Jurkat, Clone E6-1 (cell line): ENCODE results near the gene WASHC4. TPM values are rescaled to one million over a fixed set of nuclear protein-coding genes. Genes with fewer than 3 reads are reported as not detected.
A peak's percentile ranks its signal among the peaks of the same experiment; 100 is the strongest.

Experiments used
- DNase-seq: peaks from one replicate; pipeline ENCODE4 v3.0.0-alpha.2; 2011; ENCODE audit warnings: low read depth, low spot score
- H3K4me3 ChIP-seq: 2 replicates; pipeline ENCODE4 v1.5.1; 2011; ENCODE audit warnings: mild to moderate bottlenecking, low read length, control low read depth, moderate library complexity
- polyA plus RNA-seq: library from polyadenylated mRNA; unstranded; fragments of >200 nt; gene quantifications from one replicate; pipeline ENCODE4 v1.2.1, GENCODE V29; 2012; ENCODE audit warnings: missing spikeins; ENCODE audit not compliant: insufficient read length, insufficient read depth

WASHC4 gene, protein sequence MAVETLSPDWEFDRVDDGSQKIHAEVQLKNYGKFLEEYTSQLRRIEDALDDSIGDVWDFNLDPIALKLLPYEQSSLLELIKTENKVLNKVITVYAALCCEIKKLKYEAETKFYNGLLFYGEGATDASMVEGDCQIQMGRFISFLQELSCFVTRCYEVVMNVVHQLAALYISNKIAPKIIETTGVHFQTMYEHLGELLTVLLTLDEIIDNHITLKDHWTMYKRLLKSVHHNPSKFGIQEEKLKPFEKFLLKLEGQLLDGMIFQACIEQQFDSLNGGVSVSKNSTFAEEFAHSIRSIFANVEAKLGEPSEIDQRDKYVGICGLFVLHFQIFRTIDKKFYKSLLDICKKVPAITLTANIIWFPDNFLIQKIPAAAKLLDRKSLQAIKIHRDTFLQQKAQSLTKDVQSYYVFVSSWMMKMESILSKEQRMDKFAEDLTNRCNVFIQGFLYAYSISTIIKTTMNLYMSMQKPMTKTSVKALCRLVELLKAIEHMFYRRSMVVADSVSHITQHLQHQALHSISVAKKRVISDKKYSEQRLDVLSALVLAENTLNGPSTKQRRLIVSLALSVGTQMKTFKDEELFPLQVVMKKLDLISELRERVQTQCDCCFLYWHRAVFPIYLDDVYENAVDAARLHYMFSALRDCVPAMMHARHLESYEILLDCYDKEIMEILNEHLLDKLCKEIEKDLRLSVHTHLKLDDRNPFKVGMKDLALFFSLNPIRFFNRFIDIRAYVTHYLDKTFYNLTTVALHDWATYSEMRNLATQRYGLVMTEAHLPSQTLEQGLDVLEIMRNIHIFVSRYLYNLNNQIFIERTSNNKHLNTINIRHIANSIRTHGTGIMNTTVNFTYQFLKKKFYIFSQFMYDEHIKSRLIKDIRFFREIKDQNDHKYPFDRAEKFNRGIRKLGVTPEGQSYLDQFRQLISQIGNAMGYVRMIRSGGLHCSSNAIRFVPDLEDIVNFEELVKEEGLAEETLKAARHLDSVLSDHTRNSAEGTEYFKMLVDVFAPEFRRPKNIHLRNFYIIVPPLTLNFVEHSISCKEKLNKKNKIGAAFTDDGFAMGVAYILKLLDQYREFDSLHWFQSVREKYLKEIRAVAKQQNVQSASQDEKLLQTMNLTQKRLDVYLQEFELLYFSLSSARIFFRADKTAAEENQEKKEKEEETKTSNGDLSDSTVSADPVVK
- 21.5 TPM for polyA plus RNA-seq

DNA sequence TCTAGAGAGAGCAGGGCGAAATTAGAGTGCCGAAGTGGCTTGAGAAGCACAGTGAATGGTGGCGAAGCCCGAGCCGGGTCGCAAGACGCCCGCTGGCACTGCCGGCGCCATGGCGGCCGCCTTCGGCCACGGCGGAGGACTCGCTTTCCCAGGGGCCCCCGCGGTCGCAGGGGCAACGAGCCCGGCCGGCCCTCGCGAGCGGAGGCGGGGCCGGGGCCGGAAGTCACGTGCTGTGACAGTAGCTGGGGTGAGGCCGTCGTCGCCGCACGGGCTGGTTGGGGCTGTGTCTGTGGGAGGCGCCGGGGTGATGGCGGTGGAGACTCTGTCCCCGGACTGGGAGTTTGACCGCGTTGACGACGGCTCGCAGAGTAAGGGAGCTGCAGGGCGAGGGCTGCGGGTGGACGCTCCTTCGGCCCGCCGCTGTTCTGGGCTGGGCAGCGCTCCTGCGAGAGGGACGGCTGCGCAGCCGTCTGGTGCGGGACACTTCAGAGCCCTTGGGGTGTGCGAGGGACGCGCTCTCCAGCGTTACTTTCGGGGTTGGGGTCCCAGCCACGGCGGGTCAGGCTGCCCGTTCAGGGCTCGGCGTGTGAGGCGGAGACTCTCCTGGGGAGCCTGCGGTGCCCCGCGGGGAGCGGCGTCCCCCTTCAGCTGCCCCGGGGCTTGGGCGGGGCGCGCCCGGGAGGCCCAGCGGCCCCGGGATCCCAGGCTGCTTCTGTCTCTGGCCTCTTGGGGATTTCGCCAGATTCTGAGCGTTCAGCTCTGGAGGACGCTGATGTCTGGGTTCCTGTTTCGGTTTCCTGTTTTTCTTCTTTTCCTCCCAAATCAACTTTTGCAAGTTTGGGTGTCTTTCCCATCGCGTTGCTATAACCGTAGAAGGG lies at the start of gene WASHC4:
Gene WASHC4 (plus strand): TSS at position 238 of the 878 bp plus-strand sequence. CDS start 70 bp downstream, at position 308.
- peak within 1 kb of the TSS; percentile 87 for H3K4me3 ChIP-seq
- DNase-seq, result peak; percentile 75

DNA sequence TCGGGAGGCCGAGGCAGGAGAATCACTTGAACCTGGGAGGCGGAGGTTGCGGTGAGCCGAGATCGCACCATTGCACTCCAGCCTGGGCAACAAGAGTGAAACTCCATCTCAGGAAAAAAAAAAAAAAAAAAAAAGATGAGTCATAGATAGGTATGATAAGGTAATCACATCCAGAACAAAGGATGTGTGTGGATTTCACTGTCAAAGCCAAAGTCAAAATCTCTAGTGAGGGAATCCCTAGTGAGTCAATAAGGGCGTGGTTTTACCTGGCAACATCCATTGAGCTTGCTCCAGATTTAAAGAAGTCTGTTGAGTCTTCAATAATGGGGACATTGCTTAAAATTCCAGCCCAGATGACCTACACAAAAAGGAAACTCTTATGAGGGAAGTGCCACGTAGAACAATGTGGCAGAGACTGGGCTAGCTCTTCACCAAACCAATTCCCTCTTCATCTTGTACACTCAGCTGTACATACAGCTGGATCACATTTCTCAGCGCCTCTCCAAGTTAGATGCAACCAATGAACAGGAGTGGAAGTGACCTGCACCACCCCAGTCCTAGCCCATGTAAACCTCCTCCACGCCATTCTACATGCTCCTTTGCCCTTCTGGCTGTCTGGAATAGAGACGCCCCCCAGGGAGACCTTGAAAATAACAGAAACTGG lies 46.7 kb upstream of the WASHC4 start:
- no peak for DNase-seq
- no peak overlapping the region for H3K4me3 ChIP-seq

DNA sequence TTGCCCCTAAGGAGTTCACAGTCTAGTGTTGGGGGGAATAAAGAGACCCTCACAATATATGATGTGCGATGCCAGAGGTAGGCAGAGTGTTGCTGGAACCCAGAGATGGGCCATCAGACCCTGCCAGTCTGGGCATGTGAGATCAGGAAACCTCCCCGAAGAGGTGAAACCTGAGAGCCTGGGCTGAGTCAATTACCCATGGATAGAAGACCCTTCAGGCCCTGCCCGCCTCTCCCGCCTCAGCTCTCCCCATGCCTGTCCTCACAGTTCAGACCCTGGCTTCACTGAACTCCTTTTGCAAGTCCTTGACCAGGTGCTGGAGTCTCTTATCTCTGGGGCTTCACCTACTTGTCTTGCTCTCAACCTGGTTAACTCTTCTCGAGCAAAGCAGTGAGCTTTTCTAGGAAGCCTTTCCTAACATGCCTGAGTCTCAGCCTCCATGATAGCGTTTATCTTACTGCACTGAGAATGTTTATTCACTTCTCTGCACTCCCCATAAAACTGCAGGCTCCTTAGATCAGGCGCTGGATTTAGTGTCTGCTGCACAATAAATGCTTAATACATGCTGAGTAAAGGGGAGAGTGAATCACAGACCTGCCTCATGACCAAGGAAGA lies 42.9 kb upstream of the WASHC4 start:
- no peak for DNase-seq
- no peak overlapping the region for H3K4me3 ChIP-seq

DNA sequence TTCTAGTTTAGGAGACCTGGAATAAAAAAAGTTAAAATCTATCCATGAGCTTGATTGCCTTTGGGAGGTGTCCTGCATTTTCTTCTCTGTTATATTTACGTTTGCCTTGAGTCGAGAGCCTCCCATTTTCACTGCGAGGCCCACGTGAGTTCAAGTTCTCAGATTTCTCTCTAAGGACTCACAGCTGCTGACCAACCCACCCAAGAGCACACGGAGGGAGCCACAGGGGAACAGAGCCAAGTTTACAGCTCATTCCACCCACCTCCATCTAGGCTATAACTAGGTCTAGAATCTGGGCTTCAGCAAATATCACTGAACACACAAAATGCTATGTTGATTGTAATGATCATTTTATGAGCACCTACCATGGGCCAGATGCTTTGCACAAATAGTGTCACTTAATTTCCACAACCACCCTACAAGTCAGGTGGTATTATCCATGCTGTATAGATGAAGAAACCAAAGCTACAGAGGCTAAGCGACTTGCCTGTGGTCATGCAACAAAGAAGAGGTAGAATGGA lies 40.0 kb upstream of the WASHC4 start:
- no peak overlapping the region for H3K4me3 ChIP-seq
- no peak for DNase-seq

DNA sequence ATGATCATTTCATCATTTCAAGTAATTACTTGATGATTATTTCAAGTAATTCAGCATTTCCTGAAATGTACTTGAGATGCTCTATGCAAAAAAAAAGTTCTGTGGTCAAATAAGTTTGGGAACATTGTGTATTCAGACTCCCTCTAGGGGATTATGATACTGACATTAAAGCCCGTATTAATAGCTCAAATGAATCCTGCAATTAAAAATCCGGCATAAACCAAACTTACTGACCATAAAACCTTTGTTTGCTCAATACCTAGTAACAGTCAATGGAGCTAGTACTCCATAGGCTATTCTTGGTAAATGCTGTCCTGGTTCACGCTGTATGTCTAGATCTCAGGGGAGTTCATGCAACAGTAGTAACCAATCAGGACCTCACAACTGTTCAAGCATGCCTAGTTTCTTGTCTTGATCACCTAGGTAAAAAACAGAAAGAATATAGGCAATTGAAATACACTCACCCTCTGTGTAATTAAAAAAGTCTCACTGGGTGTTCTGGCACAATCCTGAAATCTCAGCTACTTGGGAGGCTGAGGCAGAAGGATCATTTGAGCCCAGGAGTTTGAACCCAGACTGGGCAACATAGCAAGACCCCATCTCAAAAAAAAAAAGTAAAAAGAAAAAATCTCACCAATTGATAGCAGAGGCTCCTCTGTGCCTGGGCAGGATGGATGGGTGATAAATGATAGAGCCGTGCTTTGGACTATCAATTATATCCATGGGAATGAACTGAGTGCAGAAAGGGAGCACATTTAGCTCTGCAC lies 37.4 kb upstream of the WASHC4 start:
- DNase-seq, result no peak
- H3K4me3 ChIP-seq, result no peak overlapping the region

DNA sequence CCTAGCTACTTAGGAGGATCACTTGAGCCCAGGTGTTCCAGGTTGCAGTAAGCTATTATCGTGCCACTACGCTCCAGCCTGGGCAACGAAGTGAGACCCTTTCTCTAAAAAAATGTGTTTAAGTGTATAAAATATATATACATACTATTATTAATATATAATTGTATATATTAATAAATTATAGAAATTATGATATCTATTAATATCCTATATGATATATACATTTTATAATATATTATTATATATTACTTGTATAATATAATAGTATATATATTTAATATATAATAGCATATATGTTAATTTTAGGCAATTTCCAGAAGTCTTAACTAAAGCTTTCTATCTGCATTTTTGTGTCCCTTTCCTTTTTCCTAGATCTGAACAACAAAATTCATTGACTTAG lies 35.5 kb upstream of the WASHC4 start:
- no peak for DNase-seq
- H3K4me3 ChIP-seq, result no peak overlapping the region

DNA sequence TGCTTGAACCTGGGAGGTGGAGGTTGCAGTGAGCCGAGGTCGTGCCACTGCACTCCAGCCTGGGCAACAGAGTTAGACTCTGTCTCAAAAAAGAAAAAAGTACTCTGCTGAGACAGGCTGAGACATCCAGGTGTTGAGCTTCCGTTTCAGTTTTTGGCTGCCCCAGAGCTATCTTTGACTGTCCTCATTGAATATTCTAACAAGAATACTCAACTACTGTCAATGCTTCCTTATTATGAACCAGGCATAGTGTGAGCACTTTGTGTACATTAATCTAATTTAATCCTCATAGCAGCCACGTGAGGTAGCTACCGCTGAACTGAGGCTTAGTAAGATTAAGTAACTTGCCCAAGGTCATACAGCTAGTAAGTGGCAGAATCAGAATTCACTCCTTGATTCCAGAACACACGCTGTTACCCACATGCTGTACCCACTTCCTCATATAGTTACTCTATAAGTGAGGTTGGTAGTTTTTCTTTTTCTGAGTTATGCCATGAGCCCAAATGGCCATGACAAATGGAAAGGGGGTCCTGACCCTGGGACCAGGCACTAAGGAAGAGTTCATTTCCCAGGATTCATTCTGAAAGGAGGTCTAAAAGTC lies 34.5 kb upstream of the WASHC4 start:
- H3K4me3 ChIP-seq, result no peak overlapping the region
- DNase-seq, result no peak

DNA sequence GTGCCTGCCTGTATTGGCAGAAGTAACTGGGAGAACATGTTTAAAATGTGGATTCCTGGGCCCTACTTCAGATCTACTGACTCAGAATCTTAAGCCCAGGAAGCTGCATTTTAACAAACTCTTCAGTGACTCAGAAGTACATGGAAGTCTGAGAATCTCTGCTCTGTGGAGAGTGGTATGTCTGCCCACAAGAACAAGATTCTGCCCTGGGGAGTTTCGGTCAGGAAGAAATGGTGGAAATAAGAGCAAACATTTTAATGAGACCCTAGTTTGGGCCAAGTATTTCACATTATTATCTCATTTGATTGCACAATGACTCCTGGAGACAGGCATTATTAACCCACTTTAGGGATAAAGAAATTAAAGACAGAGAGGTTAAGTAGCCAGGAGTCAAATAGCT lies 31.4 kb upstream of the WASHC4 start:
- no peak overlapping the region for H3K4me3 ChIP-seq
- no peak for DNase-seq

DNA sequence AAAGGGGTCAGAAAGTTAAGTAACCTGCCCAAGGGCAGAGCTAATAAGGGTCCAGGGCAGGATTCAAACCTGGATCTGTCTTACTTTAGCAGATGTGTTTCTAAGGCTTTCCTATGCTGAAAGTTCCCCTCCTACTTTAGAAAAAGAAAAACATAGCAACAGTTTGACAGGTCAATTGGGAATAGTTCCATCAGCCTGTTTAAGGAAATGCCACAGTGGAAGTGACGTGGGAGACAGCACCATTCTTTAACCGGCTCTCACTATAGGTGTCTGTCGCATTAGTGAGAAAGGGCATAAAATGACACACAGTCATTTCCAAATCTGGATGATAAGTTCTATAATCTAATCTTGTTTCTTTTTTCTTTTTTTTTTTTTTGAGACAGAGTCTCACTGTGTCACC lies 30.6 kb upstream of the WASHC4 start:
- no peak for DNase-seq
- H3K4me3 ChIP-seq, result no peak overlapping the region

DNA sequence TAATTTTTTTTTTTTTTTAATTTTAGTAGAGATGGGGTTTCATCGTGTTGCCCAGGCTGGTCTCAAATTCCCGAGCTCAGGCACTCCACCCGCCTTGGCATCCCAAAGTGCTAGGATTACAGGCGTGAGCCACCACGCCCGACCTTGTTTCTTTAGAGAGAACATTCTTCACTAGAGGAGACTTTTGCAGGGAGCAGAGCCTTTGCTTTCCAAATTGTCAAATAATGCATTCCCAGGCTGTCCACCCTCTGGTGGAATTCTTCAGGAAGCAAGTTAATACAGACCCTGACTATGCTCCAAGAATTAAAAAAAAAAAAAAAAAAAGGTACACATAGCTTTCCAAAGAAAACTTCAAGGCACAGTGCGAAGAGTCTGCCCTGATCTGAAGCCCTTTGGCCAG lies 30.1 kb upstream of the WASHC4 start:
- no peak overlapping the region for H3K4me3 ChIP-seq
- DNase-seq, result no peak

DNA sequence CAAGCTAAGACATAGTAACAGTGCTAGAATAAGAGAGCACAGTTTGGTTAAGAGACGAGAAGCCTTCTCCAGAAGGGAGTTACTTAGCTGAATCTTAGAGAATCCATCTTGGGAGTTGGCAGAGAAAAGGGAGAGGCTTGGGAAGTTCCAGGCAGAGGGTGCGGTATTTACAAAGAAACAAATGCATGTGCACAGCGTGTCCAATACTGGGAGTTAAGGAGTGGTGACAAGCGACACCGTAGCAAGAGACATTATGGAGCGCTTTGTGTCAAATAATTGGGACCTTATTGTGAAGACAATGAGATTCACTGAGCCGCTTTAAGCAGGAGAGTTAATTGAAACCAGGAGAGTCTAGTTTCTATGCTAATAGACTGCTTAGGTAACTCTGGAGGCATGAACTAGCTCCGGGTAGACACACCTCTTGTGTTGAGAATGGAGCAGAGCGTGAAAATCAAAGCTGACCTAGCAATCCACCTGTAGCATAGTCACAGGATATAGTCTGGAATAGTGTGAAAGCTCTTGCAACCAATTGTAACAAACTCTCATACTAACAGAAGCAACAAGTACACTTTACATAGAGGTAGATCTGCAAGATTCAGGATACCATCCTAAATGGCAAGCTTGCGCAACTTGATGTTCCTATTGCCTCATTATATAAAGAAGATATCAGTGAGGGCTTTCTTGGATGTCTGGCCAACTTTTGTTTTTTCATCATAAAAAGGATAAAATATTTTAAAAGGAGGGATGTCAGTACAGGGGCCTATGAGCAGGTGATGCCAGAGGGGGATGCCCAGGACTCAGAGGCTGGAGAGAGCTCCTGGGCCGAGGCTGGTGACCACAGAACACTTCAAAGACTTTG lies 28.6 kb upstream of the WASHC4 start:
- no peak for DNase-seq
- no peak overlapping the region for H3K4me3 ChIP-seq

DNA sequence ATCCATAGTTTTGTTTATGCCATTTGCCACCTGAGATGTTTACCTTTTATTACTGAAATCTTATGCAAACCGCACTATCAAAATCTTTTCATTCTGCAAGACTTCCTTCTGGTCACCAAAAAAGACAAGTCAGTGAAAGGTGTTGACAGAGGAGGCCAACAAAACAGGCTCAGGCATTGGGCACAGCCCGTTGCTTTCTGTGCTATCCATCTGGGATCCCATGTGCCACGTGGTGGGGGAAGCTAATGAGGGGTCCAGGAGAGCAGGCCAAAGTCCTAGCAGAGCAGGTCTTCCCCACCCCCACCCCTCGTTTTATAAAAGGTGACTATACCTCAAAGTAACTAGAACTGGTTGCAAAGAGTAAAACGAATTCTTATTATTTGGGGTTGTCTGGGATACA lies 24.5 kb upstream of the WASHC4 start:
- no peak for DNase-seq
- H3K4me3 ChIP-seq, result no peak overlapping the region

DNA sequence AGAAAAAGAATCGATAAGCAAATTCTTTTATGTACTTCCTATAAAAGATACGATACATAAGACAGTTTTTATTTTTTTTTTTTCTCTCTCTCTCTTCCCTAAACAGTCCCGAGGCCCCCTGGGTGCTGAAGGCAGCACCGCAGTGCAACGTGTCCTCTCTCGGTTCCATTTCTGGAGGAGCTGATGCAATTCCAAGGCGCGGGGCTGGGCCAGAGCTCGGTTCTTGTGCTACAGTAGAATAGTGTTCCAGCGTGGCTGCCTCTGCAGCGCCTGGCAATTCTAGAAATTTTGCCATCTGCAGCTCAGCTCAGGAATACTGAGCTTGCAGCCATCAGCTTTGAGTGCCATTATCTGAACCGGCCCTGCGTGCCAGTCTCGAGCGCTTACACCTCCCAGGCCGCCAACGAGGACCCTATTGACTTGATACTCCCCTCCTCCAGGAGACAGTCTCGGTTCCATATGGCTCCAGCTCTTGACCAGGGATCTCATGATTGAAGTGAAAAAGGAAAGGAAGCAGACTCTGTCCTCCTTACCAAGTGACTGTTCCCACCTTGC lies 23.9 kb upstream of the WASHC4 start:
- DNase-seq, result no peak
- no peak overlapping the region for H3K4me3 ChIP-seq

DNA sequence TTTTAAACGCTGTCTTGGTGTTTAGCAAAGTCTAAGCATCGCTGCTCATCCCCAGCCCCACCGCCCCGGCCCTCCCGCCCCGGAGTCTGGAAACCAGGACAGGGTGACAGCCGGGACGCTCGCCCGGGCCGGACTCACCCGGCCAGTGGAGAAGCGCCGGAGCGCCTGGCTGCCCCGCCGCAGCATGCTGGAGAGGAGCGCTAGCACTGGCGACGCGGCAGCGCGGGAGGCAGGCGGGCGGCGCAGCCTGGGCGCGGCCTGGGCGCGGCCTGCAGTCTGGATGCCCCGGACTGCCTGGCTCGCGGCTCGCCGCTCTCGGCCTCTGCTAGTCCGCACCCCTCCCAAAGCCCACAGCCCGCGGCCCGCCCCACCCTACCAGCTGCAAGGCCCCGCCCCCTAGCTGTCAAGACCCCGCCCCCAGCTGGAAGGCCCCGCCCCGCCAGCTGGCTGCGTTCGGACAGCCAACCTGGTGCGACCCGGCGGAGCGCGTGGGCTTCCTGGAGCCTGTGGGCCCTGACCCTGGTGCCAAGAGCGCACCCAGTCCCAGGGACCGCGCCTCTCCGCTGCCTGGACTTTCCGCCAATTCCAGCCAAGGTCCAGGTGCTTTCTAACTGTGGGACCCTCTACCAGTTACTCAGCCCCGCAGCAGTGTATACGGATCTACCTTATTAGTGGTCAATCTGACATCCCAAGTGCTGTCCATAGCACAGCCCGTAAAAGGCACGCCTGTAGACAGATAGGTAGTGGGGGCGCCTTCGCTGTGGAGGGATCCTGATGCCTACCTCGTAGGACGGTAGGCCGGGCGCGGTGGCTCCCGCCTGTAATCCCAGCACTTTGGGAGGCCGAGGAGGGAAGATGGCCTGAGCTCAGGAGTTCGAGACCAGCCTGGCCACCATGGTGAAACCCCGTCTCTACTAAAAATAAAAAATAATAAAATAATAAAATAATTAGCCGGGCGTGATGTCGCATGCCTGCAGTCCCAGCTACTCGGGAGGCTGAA lies 23.0 kb upstream of the WASHC4 start, which contains the start of gene ALDH1L2:
Gene ALDH1L2 (minus strand): TSS at position 208 of the 1,000 bp plus-strand sequence. CDS start 22 bp downstream, at position 186.
- no peak for DNase-seq

More for the DNA sequence above, 23.0 kb upstream of the WASHC4 start, which contains the start of gene ALDH1L2:
- H3K4me3 ChIP-seq, result no peak within 1 kb of the TSS
